Skin epidermis (tissue), 12 donors: Measurements from ENCODE around the gene NUDT19.
"Not testable (repeated sequence)": the region's sequence is repeated elsewhere in the genome, so short reads cannot be mapped to it uniquely, and the experiment has no call there.

ENCODE experiments used
- H3K27ac ChIP-seq, 21 experiments: fragments of 200-600 bp; sonication (generic) in 11 of 21; one replicate each; pipeline ENCODE4 v1.5.0; 2020; ENCODE audit warnings: mild to moderate bottlenecking in 3 of 21, inconsistent platforms in 2 of 21, moderate library complexity in 2 of 21
- H3K4me3 ChIP-seq, 7 experiments: fragments of 200-600 bp; sonication (generic) in 2 of 7; one replicate each; pipeline ENCODE4 v1.5.0; 2020; ENCODE audit warnings: inconsistent platforms in 2 of 7, mild to moderate bottlenecking in 2 of 7, moderate library complexity in 1 of 7

Gene NUDT19

DNA sequence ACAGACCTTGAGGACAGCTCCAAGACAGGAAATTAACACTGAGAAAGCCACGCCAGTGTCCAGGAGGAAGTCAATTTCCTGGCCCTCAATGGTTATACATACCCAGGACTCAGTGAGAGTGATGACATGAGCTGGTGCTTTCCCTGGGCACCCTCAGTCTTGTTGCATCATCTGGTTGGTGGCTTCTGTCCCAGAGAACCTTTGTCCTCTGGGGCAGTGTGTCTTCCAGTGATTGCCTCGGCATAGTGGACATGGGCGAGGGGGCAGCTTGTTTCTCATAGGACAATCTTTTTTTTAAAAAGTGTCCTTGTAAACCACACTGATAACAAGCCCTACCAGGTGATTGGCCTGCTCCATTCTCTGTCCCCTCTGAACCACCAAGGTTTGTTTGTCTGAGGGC is 5.2 kb downstream of the NUDT19 start:
- not testable (repeated sequence) for H3K27ac ChIP-seq, H3K4me3 ChIP-seq

DNA sequence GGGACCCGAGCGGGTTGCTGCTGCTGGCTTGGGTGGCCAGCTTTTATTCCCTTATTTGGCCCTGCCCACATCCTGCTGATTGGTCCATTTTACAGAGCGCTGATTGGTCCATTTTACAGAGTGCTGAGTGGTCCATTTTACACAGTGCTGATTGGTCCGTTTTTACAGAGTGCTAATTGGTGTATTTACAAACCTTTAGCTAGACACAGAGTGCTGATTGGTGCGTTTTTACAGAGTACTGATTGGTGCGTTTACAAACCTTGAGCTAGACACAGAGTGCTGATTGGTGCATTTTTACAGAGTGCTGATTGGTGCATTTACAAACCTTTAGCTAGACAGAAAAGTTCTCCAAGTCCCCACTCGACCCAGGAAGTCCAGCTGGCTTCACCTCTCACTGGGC is 8.5 kb downstream of the NUDT19 start:
- not testable (repeated sequence) for H3K27ac ChIP-seq, H3K4me3 ChIP-seq

DNA sequence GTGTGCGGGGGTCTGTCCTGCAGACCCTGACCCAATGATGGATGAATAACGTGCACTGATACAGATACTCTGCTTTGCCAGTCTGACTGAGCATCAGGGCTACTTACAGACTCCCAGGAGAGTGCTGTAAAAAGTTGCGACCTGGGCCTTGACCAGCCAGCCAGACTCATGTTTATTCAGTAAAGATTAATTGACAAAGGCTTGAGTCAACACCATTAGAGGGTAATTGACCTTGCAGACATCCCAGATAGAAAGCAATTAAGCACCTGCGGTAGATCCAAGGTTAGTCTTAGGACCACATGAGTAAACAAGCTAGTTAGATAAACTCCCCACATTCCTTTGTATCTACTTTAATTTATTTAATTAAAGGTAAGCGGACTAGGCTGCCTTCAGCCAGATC is 10.4 kb downstream of the NUDT19 start:
- H3K27ac ChIP-seq = no peak overlapping the region
- no peak overlapping the region for H3K4me3 ChIP-seq

DNA sequence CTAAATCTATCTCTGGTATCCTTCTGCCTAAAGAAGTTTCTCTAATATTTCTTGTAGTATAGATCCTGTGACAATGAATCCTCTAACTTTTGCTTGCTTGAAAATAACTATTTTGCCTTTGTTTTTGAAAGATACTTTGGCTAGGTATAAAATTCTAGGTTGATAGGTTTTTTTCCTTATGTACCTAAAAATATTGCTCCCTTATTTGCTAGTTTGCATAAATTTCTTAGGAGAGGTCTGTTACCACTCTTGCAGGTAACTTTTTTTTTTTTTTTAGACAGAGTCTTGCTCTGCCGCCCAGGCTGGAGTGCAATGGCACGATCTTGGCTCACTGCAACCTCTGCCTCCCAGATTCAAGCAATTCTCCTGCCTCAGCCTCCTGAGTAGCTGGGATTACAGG is 12.4 kb downstream of the NUDT19 start:
- H3K27ac ChIP-seq, H3K4me3 ChIP-seq: not testable (repeated sequence)

DNA sequence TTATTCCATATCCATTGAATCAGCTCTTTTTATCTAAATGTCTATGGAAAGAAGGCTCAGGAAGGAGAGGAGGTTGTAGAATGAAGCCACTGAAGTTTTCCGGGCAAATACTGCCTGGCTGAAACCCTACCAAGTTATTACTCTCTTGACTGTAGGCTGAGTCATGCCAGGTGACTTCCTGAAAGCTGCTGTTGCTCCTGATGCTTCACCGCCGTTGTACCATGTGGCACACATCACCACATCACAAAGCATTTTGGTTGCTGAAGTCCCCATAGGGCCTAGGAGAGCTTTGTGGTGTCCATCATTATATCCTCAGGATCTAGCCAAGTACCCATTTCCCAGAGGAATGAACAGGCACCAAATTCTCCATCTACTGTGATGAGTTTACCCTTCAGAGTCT is 16.8 kb downstream of the NUDT19 start:
- H3K27ac ChIP-seq = no peak overlapping the region

DNA sequence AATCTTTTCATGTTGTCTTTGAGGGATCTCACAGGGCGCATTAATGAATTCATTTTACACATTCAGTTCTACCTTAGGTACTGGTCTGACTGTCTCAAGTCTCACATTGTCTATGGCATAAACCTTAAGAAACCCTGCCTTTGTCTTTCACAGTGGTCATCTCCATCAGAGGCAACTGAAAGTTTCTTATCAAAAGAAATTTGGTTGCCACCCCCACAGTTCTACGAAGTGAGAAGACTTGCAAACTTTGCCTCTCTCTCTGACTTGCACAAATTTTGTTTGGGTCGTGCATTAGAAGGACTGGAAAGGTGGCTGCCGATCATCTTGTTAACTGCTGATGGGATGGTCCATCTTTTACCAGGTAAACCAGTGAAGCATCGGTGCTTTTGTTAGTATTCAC is 17.4 kb downstream of the NUDT19 start:
- Histone ChIP-seq H3K4me3 (no peak overlapping the region), H3K27ac (no peak overlapping the region)

More for the DNA sequence above, 16.8 kb downstream of the NUDT19 start:
- no peak overlapping the region for H3K4me3 ChIP-seq

DNA sequence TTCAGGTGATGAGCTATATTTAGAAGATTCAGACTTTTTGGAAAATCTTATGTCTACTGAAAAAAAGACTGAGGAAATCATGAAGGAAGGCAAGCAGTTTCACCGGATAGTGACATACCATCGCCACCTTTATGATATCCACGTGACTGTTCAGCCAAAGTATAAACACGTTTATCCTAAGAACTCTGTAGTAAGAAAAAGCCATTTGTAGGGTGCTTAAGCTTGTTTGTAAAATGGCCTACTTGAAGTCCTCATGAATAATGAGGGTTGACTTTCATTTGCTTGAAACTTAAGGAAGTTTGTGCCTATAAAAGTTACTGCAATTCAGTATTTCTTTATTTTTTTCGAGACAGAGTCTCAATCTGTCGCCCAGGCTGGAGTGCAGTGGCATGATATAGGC is 20.1 kb downstream of the NUDT19 start:
- H3K27ac ChIP-seq = no peak overlapping the region
- H3K4me3 ChIP-seq = no peak overlapping the region

DNA sequence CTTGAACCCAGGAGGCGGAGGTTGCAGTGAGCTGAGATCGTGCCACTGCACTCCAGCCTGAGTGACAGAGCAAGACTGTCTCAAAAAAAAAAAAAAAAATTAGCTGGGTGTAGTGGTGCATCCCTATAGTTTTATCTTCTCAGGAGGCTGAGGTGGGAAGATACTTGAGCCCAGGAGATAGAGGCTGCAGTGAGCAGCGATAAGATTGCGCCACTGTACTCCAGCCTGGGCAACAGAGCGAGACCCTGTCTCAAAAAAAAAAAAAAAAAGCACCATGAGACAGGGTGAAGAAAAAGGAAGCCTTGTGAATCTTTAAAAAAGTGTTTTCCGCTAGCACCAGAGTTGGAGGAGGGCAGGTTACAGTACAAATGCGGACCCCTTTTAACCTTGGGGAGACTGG is 24.6 kb downstream of the NUDT19 start:
- not testable (repeated sequence) for H3K4me3 ChIP-seq, H3K27ac ChIP-seq

DNA sequence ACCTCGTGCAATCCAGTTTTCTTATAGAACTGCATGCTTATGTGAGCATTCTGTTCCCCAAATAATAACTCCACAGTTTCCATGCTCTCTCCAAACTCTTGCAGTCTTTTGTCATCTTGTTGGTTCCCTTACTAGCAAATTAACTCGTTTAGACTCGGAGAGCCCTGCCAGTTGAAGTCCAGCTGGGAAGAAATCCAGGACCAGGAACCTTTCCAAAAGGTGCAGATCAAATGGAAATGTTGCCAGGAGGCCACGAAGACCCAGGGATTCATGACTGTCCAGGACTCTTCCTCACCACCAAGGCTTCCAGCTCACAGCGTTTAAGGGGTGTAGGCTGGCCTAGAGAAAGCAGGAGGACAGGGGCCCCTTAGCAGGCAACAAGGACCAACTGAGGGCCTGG is 25.9 kb downstream of the NUDT19 start:
- Histone ChIP-seq H3K4me3 (no peak overlapping the region), H3K27ac (no peak overlapping the region)

DNA sequence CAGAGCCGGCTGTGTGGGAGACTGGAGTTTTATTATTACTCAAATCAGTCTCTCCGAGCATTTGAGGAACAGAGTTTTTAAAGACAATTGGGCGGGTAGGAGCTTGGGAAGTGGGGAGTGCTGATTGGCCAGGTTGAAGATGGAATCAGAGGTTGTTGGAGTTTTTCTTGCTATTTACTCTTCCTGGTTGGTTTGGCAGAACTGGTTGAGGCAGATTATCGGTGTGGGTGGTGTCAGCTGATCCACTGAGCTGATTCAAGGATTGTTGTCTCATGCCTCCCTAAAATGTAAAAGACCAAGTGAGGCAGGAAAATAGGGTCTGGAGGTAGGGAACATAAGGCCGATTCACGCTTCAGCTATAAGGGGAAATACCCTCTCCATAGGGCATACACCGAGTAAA is 26.7 kb downstream of the NUDT19 start:
- peak overlapping the region in 2 of 21 experiments; percentile 43 to 46 for H3K27ac ChIP-seq
- no peak overlapping the region for H3K4me3 ChIP-seq

DNA sequence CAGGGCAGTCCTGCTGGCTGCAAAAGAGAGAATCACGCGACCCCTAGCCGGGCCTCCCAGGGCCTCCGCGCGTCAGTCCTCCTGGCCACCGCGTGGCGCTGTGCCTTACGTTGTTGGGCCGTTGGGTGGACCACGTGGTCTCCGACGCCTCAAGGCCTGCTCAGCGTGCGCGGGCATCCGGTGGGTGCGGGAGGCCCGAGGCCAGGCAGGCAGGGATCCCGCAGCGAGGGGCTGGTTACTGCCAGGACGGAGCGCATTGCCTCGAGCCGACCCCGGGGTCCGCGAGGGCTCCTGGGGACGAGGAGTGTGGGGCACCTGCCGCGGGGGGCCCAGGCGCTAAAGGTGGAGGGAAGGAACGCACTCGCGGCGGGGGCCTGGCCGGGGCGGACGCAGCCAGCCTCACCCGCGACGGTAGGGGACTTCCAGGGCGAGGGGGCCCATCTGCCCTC is 28.0 kb downstream of the NUDT19 start, which contains the start of gene TDRD12:
Gene TDRD12 (plus strand): TSS at position 157 of the 449 bp plus-strand sequence. CDS start 306 bp downstream, outside the sequence.
- Histone ChIP-seq H3K27ac (peak within 1 kb of the TSS in 2 of 21 experiments; percentile 43 to 46), H3K4me3 (no peak within 1 kb of the TSS)

DNA sequence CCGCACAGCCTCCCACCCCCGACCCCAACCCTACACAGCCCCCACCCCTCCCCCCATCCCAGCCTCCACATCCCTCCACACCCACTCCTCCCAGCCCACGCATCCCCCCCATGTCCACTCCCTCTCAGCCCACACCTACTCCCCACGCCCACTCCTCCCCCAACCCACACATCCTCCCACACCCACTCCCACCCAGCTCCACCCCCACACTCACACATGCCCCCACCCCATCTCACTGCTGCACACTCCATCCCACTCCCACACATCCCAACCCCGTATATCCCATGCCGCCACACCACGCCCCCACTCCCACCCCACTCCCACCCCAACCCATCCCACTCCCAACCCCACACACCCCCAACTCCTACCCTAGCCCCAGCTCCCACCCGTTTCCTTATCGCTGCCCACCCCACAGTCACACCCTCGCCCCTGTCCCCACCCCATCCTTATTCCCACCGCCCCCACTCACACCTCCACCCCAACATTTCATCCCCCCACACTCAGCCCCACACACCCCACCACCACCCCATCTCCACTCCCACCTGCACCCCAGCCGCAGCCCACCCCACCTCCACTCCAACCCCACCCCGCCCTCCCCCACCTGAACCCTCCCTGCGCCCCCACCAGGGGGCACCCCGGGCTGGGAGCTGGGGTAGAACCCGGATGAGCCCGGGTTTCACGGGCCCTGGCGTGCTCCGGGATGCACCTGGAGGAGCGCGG is 28.8 kb downstream of the NUDT19 start:
- Histone ChIP-seq H3K27ac (no peak overlapping the region), H3K4me3 (no peak overlapping the region)

DNA sequence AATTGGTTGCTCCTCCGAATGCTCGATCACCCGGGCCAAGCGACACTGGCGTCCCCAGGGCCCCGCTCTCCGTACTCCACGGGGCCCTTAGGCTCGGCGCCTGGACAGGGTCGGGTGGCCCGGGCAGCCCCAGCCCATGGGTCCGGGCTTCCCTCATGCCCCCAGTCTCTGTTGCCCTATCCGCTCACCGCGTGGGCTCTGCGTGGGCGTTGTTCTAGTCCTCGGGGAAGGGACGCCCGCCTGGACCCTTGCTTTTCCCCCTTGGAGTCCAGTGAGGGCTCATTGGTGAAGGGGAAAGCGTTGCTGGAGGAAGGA is 29.3 kb downstream of the NUDT19 start:
- H3K27ac ChIP-seq = no peak overlapping the region
- no peak overlapping the region for H3K4me3 ChIP-seq

DNA sequence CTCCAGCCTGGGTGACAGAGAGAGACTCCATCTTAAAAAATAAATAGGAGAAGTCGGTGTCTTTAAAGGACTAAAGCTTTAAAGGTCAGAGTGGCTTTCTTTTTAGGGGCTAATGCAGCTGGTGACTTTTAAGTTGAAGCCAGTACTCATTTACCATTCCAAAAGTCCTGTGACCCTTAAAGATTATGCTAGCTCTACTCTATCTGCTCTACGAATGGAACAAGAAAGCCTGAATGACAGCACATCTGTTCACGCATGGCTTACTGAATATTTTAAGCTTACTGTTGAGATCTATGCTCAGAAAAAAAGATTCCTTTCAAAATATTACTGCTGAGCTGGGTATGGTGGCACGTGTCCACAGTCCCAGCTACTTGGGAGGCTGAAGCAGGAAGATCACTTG is 44.3 kb downstream of the NUDT19 start:
- H3K4me3 ChIP-seq = no peak overlapping the region
- no peak overlapping the region for H3K27ac ChIP-seq

DNA sequence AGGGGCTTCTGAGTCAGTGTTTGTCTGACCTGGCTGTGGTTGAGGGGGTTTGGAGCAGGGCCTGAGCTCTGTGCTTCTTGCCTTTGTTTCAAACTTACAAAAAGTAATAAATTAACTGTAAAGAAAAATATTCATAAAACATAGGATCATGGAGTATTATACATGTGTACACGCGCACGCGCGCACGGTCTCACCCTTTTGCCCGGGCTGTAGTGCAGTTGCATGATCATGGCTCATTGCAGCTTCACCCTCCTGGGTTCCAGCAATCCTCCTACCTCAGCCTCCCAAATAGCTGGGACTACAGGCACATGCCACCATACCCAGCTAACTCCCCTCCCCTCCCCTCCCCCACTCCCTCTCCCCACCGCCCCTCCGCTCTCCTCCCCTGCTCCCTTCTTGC is 51.4 kb downstream of the NUDT19 start:
- H3K4me3 ChIP-seq = no peak overlapping the region
- no peak overlapping the region for H3K27ac ChIP-seq

DNA sequence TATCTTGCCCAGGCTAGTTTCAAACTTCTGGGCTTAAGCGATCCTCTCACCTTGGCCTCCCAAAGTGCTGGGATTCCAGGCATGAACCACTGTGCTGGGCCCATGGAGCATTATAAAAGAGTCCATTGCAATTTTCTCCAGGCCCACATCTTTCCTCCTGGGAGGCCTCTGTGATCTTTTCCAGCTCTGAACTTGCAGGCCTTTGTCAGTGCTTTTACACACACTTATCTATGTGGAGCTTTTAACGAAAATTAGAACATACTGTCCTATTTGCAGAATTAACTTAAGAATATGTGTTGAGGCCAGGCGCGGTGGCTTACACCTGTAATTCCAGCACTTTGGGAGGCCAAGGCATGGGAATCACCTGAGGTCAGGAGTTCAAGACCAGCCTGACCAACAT is 51.8 kb downstream of the NUDT19 start:
- H3K4me3 ChIP-seq = no peak overlapping the region
- H3K27ac ChIP-seq = no peak overlapping the region

DNA sequence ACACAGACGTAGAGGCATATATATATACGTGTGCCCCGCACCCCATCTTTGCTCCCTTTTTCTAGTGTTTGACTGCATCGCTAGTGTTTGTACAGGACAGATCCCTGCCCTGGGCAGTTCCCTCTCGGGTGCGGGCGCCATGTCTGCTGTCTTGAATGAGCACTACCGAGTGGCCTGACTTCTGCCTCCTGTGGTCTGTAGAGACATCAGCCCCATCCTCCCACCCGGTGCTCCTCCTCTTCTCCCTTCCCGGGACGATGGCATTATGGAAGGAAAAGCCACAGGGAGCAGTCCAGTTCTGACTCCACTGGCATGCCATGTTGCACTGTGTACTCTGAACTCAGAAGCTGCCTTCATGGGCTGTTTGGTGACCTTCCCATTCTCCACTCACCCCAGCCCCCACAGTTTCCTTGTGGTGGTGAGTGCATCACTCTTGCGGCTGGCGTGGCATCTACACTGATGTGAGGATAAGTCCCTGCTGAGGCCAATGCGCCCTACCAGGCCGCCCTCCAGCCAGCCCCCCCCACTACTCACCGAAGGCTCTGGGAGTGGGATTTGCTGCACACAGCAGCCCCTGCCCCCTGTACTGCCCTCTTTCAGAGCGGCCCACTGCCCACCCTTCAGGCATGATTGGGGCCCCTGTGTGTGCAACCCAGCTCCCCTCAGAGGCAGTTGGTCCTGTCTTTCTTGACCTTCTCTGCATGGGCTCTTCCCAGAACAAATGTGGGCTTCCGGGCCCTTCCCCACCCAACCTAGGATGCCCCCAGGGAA is 53.1 kb downstream of the NUDT19 start:
- no peak overlapping the region for H3K4me3 ChIP-seq
- no peak overlapping the region for H3K27ac ChIP-seq

DNA sequence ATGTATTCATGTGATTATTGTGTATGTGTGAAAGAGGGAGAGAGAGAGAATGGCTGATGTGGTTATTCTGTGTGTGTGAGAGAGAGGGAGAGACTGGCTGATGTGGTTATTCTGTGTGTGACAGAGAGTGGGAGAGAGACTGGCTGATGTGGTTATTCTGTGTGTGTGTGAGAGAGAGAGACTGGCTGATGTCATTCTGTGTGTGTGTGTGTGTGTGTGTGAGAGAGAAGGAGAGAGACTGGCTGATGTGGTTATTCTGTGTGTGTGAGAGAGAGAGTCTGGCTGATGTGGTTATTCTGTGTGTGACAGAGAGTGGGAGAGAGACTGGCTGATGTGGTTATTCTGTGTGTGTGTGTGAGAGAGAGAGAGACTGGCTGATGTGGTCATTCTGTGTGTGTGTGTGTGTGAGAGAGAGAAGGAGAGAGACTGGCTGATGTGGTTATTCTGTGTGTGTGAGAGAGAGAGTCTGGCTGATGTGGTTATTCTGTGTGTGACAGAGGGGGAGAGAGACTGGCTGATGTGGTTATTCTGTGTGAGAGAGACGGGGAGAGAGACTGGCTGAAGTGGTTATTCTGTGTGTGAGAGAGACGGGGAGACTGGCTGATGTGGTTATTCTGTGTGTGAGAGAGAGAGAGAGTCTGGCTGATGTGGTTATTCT is 54.1 kb downstream of the NUDT19 start:
- not testable (repeated sequence) for H3K27ac ChIP-seq, H3K4me3 ChIP-seq

DNA sequence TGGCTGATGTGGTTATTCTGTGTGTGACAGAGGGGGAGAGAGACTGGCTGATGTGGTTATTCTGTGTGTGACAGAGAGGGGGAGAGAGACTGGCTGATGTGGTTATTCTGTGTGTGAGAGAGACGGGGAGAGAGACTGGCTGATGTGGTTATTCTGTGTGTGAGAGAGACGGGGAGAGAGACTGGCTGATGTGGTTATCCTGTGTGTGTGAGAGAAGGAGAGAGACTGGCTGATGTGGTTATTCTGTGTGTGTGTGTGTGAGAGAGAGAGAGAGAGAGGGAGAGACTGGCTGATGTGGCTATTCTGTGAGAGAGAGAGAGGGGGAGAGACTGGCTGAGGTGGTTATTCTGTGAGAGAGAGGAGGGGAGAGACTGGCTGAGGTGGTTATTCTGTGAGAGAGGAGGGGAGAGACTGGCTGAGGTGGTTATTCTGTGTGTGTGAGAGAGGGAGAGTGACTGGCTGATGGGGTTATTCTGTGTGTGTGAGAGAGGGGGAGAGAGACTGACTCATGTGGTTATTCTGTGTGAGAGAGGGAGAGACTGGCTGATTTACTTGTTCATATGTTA is 55.1 kb downstream of the NUDT19 start:
- not testable (repeated sequence) for H3K27ac ChIP-seq, H3K4me3 ChIP-seq

DNA sequence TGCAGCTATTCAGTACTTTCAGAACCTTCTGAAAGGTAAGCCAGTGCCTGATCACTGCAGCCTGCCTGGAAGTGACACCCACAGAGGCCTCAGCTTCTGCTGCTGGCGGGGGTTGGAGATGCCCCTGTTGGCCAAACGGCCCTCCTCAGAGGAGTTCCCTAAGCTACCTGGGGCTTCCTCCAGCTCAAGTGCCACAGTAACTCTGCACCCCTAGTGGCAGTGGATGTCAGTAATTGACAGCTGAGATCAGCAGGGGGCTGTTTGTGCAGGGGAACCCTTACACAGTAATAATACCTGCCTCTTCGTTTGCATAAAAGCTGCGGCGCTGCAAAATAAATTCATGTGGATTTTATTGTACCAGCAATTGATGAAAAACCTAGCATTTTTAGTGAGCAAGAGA is 56.9 kb downstream of the NUDT19 start:
- no peak overlapping the region for H3K27ac ChIP-seq
- no peak overlapping the region for H3K4me3 ChIP-seq

DNA sequence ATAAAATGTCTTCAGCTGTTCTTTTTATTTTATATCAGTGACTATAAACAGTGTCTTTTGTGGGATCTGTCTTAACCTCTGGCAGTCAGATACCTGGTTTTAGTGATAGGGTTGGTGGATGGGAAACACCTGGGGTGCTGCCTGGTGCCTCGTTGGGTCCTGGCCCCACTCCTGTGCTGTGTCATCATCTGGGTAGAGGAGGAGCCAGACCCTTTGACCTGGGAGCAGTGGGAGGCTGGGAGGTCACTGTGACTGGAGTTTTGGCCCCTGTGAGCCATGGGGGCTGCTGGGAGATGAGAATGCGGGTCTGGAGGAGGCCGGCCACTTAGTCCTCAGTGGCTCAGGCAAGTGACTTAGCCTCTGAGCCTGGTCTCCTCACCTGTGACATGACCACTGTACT is 57.3 kb downstream of the NUDT19 start:
- no peak overlapping the region for H3K4me3 ChIP-seq
- no peak overlapping the region for H3K27ac ChIP-seq
